ENCODE measurements around the gene CPNE5.

Gene CPNE5

GRCh38 chr6:36749829-36750489 is 89.3 kb downstream of the CPNE5 start:
- DNase-seq (ENCODE audit: low read depth in 2 of 2) = no peak

GRCh38 chr6:36746251-36746650 is 93.0 kb downstream of the CPNE5 start:
- DNase-seq (ENCODE audit: low read depth in 2 of 2) = no peak

GRCh38 chr6:36745836-36746235 is 93.4 kb downstream of the CPNE5 start:
- DNase-seq (ENCODE audit: low read depth in 2 of 2) = no peak

GRCh38 chr6:36745283-36745682 is 94.0 kb downstream of the CPNE5 start:
- DNase-seq (ENCODE audit: low read depth in 2 of 2) = no peak

- DNase-seq (ENCODE audit: low read depth in 2 of 2) = no peak
These were observed 95.0 kb downstream of the CPNE5 start for GRCh38 chr6:36744304-36744673.

- no peak for DNase-seq (ENCODE audit: low read depth in 2 of 2)
These were observed 95.5 kb downstream of the CPNE5 start for GRCh38 chr6:36743538-36744303.

GRCh38 chr6:36743032-36743431 is 96.2 kb downstream of the CPNE5 start:
- no peak for DNase-seq (ENCODE audit: low read depth in 2 of 2)

- no peak for DNase-seq (ENCODE audit: low read depth in 2 of 2)
These were observed 97.1 kb downstream of the CPNE5 start for GRCh38 chr6:36742146-36742545.

GRCh38 chr6:36740818-36741179 is 98.4 kb downstream of the CPNE5 start:
- DNase-seq (ENCODE audit: low read depth in 2 of 2) = no peak

GRCh38 chr6:36739947-36740817 is 99.1 kb downstream of the CPNE5 start:
- DNase-seq (ENCODE audit: low read depth in 2 of 2) = no peak

GRCh38 chr6:36738108-36738507 is 101.1 kb downstream of the CPNE5 start:
- DNase-seq (ENCODE audit: low read depth in 2 of 2) = no peak

GRCh38 chr6:36737043-36737785 is 102.0 kb downstream of the CPNE5 start:
- DNase-seq (ENCODE audit: low read depth in 2 of 2) = no peak

GRCh38 chr6:36735110-36736071 is 103.9 kb downstream of the CPNE5 start:
- DNase-seq (ENCODE audit: low read depth in 2 of 2) = peak in 1 of 2 experiments; percentile 13

GRCh38 chr6:36734486-36735060 is 104.7 kb downstream of the CPNE5 start:
- DNase-seq (ENCODE audit: low read depth in 2 of 2) = no peak

- no peak for DNase-seq (ENCODE audit: low read depth in 2 of 2)
These were observed 105.9 kb downstream of the CPNE5 start for GRCh38 chr6:36733300-36733699.

- DNase-seq (ENCODE audit: low read depth in 2 of 2) = no peak
These were observed 107.5 kb downstream of the CPNE5 start for GRCh38 chr6:36731622-36732310.

GRCh38 chr6:36730424-36731380 is 108.5 kb downstream of the CPNE5 start:
- DNase-seq (ENCODE audit: low read depth in 2 of 2) = no peak

GRCh38 chr6:36729161-36729524 is 110.1 kb downstream of the CPNE5 start:
- DNase-seq (ENCODE audit: low read depth in 2 of 2) = no peak
